HG03060 (cell line): Measurements from ENCODE around the gene ARL14EPL.
A peak's percentile ranks its signal among the peaks of the same experiment; 100 is the strongest.
"Not testable (repeated sequence)": the region's sequence is repeated elsewhere in the genome, so short reads cannot be mapped to it uniquely, and the experiment has no call there.

Experiments used
- ATAC-seq: cut with Tn5 transposase; IDR thresholded peaks from one replicate; pipeline ENCODE4 v1.9.1; 2021; ENCODE audit warnings: low read depth, moderate number of reproducible peaks; ENCODE audit not compliant: unreplicated experiment

The ARL14EPL gene

GRCh38 chr5:116046261-116046660 lies 14.0 kb downstream of the ARL14EPL start:
- no peak for ATAC-seq

DNA sequence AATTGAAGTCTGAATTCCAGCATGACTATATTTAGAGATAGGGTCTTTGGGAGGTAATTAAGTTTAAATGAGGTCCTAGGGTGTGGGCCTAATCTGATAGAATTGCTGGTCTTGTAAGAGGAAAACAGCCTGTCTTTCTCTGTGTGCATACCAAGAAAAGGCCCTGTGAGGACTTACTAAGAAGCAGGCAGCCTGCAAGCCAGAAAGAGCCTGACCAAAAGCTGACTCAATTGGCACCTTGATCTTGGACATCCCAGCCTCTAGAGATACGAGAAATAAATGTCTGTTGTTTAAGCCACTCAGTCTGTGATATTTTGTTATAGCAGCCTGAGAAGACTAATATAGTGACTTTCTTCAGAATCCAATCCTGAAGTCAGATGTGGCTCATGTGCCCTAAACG lies 14.6 kb downstream of the ARL14EPL start:
- no peak for ATAC-seq

DNA sequence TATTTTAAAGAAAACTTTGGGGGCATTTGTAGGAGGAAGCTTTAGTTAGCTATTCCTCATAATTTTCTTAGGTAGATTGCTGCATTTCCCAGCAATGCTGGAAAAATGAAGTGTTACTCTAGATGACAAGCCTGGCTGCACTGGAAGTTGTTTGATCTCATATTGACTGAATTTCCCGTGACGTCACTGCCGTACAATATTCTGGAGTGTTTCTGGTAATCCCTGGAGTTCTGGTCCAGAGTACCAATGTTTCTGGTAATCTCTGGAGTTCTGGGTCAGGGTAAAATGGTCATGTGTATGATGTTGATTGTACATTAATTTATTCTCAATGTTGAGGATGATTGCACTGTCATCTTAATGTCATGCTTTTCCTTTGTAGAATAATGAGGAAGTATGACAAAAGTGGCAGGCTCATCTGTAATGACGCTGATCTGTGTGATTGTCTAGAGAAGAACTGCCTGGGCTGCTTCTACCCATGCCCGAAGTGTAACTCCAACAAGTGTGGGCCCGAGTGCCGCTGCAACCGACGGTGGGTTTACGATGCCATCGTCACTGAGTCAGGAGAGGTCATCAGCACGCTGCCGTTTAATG lies 26.2 kb downstream of the ARL14EPL start:
- no peak for ATAC-seq

- ATAC-seq = no peak
Measured at GRCh38 chr5:116062352-116062751, 30.1 kb downstream of the ARL14EPL start.

GRCh38 chr5:116063950-116064349 lies 31.7 kb downstream of the ARL14EPL start:
- ATAC-seq = no peak

DNA sequence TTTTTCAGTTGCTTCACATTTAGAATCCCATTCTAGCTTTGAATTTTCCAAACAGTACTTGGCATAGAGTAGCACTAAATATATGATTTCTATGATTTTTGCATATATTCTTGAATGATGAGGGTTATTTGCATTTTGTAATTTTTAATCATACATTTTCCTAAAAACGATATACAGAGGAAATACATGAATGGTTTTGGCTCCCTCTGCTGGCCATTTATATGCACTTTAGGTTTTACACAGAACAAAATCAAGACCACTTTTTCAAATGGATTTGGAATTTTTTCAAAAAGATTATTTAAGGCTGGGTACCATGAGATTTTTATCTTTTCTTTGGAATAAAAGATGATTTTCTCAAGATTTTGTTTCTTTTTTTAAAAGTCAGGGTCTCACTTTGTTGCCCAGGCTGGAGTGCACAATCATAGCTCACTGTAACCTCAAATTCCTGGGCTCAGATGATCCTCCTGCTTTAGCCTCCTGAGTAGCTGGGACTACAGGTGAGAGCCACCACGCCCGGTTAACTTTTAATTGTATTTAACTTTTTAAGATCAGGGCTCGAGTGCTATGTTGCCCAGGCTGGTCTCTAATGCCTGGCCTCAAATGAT lies 35.9 kb downstream of the ARL14EPL start:
- peak; percentile 43 for ATAC-seq

- ATAC-seq = no peak
Measured at GRCh38 chr5:116071211-116071610, 38.9 kb downstream of the ARL14EPL start.

GRCh38 chr5:116075191-116075831 lies 43.0 kb downstream of the ARL14EPL start:
- ATAC-seq = no peak

DNA sequence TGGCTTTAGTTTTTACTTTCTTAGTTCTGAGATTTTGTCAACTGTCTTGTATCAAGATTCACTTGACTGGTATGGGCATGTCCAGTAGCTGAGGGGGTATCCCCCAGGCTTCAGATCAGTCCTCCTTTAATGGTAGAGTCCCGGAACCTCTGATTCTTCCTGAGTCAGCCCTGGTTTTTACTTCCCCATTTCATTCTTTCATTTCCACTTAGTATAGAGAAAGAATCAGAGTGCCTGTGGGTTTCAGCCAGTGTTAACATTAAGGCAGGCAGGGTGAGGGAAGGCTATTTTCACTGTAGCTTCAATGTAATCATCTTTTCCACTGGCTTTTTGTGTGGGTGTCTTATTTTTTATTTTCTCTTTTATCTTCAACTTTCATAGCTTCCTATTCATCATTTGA lies 44.2 kb downstream of the ARL14EPL start:
- ATAC-seq = peak; percentile 97

- no peak for ATAC-seq
Measured at GRCh38 chr5:116078199-116078598, 45.9 kb downstream of the ARL14EPL start.

DNA sequence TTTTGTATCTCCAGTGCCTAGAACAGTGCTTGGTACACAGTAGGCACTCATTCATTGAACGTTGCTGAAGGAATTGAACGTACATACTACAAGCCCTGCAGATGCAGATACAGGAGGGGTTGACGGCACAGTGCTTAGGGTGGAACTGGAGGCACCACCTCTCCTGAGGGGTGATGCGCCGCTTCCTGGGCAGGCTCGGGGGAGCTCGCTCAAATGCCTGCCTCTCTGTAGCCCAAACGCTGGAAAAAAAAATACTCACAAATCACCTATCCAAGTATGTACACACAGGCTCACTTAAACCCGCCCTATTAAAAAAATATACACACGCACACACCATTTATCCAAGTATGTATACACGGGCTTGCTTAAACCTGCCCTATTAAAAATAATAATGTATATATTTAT lies 52.0 kb downstream of the ARL14EPL start:
- peak; percentile 24 for ATAC-seq

DNA sequence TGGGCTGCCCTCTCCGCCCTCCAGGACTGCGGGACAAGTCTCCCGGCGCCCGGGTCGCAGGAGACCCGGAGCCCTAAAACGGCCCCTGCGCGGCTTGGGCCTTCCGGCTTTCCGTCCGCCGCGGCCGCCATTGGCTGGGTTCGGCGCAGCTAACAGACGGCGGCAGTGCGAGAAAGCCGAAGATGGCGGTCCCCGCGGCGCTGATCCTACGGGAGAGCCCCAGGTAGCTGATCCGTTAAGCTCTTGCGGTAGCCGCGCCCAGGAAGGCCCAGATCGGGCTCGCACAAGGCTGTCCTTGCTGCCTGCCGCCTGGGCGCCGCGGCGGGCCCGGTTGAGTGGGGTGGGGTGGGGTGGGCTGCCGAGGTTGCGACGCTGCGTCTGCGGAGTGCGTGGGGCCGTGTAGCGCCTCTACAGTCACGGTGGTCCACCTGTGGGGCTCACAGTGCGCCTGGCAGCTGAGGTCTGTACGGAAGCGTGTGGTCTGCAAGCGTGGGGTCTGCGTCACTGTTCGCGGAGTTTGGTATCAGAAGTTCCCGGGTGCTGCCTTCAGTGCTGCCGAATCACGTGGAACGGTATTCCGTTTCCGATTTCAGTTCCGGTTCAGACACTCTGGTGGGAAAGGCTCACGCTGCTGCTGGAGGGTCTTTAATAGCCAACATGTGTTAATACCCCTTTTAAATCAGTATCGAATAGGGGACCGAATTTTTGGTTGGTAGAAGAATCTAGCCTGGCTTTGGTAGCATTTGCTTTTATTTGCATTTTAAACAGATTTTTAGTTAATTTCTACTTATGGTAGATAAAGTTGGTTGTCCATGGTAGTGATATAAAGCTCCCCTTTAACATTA lies 52.8 kb downstream of the ARL14EPL start, which contains the start of gene COMMD10:
COMMD10 (plus strand) TSS at position 155 of the 845 bp plus-strand sequence.
- ATAC-seq = peak; percentile 67

DNA sequence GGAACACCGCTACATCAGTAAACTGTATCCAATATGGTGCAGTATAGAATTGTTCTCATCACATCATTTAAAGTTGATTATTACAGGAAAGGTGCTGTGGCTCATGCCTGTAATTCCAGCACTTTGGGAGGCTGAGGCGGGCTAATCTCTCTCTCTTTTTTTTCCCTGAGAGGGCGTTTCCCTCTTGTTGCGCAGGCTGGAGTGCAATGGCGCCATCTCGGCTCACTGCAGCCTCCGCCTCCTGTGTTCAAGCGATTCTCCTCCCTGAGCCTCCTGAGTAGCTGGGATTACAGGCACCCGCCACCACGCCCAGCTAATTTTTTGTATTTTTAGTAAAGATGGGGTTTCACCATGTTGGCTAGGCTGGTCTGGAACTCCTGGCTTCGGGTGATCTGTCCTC lies 54.0 kb downstream of the ARL14EPL start:
- ATAC-seq = not testable (repeated sequence)

DNA sequence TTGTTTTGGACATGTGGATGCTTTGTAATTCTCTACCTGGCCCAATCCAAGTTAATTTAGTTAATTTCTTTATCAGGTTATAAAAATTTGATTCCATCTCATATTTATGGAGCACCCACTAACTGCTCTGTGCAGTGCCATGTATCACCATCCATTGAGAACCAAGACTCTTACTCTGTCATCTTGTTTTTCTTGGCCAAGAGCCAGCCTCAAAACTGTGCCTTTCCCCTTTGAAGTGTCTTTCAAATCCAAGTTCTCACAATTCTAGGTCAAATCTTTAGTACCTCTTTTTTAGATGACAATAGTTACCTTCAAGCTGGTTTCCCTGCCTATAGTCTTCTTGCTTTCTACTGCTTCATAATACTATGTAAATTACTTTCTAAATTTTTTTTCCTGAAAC lies 55.8 kb downstream of the ARL14EPL start:
- ATAC-seq = no peak

DNA sequence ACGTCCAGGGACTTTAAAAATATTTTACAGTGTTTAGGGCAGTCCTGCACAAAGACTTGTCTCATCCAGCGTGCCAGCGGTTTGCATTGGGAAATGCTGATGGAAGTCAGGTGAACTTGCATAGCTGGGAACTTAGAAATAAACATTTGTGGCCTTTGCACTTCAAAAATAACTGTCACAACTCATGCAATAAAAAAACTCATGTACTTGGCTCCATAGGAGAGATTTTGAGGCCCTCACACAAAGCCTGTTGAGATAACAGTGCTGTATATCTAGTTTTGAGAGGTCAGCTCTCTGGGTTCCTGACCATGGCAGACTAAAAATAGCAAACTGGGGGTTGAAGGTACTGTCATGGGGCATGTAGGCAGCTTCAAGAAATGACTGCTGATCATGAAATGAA lies 58.0 kb downstream of the ARL14EPL start:
- no peak for ATAC-seq

GRCh38 chr5:116091416-116091815 lies 59.1 kb downstream of the ARL14EPL start:
- no peak for ATAC-seq

- no peak for ATAC-seq
Measured at GRCh38 chr5:116097301-116097700, 65.0 kb downstream of the ARL14EPL start.

DNA sequence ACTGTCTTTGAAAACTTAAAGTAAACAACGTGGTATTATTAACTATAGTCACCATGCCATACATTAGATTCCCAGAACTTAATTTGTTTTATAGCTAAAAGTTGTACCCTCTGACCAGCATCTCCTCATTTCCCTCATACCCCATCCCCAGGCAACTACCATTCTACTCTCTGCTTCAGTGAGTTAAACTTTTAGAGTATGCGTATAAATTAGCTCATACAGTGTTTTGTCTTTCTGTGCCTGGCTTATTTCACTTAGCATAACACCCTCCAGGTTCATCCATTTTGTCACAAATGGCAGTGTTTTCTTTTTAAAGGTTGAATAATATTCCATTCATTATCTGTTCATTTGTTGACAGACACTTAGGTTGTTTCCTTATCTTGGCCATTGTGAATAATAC lies 66.7 kb downstream of the ARL14EPL start:
- ATAC-seq = no peak

- not testable (repeated sequence) for ATAC-seq
Measured at GRCh38 chr5:116104941-116105340, 72.7 kb downstream of the ARL14EPL start.
